Retinal pigment epithelial cell (primary cell): Measurements from ENCODE around the gene GOLGA6C.
"Not testable (repeated sequence)": the region's sequence is repeated elsewhere in the genome, so short reads cannot be mapped to it uniquely, and the experiment has no call there.

Experiments
- DNase-seq: peaks from one replicate; pipeline ENCODE4 v3.0.0-alpha.2; 2010; ENCODE audit warnings: low read depth
- H3K4me3 ChIP-seq: 2 replicates; pipeline ENCODE4 v1.5.1; 2011; ENCODE audit warnings: mild to moderate bottlenecking, low read length, control low read depth, moderate library complexity
- TF ChIP-seq, protein P1 (sequence below): conservative IDR thresholded peaks from 2 replicates; pipeline ENCODE4 v1.5.1; 2011; ENCODE audit warnings: low read depth, low read length, control low read depth, inconsistent platforms

GOLGA6C gene

DNA sequence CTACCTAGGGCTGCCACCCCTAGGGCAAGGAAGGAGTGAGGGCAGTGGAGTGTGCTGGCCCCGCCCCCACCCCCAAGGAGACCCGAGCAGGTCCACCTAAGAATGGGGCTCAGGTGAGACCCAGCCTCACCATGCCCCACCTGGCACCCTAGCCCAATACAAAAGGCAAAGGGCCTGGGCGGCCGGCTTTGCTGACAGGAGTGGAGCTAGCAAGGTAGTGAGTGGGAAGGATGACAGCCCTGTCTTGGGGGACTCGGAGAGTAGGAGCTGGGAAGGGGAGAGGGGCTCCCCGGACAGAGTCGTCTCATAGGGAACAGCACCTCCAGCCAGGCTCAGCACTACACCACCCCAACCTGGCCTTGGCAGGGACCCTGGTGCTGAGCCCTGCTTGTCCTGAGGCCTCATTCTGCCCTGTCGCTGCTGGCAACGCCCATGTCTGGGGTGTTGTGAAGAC is 44.3 kb upstream of the GOLGA6C start:
- TF ChIP-seq, protein P1, sequence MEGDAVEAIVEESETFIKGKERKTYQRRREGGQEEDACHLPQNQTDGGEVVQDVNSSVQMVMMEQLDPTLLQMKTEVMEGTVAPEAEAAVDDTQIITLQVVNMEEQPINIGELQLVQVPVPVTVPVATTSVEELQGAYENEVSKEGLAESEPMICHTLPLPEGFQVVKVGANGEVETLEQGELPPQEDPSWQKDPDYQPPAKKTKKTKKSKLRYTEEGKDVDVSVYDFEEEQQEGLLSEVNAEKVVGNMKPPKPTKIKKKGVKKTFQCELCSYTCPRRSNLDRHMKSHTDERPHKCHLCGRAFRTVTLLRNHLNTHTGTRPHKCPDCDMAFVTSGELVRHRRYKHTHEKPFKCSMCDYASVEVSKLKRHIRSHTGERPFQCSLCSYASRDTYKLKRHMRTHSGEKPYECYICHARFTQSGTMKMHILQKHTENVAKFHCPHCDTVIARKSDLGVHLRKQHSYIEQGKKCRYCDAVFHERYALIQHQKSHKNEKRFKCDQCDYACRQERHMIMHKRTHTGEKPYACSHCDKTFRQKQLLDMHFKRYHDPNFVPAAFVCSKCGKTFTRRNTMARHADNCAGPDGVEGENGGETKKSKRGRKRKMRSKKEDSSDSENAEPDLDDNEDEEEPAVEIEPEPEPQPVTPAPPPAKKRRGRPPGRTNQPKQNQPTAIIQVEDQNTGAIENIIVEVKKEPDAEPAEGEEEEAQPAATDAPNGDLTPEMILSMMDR, result no peak
- DNase-seq, result no peak
- no peak overlapping the region for H3K4me3 ChIP-seq

DNA sequence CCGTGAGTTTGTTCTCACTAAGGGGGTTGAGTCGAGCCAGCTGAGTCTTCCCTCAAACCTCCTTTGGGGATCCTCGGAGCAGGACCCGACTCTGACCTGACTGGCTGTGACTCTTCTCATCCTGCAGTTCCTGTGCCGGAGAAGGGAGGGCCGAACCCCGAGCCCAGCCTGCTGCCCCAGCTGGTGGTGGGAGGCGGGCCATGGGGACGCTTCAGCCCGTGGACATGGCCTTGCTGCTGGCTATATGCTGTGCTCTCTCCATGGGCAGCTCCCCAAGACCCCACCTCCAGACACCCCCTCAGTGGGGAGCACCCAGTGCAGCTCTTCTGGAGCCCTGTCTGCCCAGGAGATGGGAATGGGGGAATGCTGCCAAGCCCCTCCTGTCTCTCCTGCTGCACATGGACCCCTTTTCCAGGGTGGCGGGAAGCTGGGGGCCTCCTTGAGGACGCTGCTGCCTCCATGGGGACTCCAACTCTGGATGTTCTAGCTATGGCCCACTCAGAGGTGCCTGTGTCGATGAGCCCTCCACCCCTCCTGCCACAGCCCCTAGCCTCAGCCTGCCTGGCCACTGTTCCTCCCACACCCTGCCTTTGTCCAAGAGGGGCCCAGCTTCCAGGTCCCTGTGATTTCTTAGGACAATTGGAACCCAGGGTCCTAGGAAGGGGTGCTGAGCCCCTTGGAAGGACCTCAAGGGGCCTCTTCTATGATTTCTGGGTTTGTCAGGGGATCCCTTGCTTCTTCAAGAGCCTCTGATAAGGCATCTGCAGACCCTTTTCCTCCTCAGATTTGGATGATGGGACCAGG is 43.6 kb upstream of the GOLGA6C start:
- no peak for DNase-seq
- H3K4me3 ChIP-seq, result no peak overlapping the region
- TF ChIP-seq, protein P1, result no peak

DNA sequence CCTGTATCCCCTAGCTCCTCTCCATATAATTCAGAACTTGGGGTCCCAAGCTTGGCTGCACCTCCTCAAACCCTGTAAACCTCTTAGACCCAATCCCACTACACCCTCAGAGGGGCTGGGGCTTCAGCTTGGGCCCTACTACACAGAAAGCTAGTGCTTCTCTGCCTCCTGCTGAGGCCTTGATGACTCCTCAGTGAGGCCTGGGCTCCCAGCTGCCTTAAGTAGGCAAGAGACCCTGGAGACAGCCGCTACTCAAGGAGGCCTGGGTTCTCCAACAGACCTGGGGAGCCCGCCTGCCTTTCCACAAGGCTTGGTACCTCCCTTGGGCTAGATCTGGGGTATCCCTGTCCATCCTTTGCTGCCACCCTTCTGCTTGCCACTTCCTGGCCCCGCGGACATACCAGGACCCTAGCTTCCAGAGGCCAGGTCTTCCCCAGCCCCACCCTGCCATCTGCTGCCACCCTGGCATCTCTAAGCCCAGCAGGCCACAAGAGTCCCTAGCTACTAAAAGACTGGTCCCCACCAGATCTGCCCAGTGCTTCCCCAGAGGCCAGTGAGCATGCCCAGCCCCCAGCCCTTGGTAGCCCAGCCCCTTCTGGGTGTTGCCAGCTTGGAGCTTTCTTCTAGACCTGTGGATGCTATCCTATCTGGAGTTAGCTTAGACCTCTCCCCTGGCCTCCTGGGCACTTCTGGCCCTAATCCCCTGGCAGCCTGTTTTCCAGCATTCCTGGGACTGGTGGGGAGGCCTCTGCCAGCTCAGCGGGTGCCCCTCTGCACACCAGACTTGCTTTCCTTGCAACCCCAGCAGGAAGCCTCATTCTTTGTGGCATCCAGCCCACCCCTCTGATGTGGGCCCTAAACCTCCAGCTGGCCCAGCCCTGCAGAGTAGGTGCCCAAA is 42.8 kb upstream of the GOLGA6C start:
- H3K4me3 ChIP-seq, result no peak overlapping the region
- TF ChIP-seq, protein P1, result no peak
- no peak for DNase-seq

DNA sequence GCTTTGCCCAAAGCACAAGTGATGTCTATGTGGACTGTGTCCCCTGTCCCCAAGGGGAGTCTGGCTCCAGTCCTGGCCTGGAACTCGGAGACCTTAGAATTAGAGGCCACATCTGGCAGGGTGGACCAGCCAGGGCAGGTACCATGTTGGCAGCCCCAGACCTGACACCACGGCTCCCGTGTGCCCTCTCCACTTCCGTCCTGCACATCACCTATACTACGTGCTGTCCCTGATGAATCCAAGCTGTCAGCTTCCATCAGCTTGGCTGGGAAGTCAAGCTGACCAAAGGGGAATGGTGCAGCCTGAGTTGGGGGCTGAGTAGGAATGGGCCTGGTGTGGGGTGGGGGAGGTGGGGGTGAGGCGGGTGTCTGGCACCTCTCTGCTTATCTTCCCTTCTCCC is 41.1 kb upstream of the GOLGA6C start:
- DNase-seq, result no peak
- TF ChIP-seq, protein P1, result no peak
- no peak overlapping the region for H3K4me3 ChIP-seq

DNA sequence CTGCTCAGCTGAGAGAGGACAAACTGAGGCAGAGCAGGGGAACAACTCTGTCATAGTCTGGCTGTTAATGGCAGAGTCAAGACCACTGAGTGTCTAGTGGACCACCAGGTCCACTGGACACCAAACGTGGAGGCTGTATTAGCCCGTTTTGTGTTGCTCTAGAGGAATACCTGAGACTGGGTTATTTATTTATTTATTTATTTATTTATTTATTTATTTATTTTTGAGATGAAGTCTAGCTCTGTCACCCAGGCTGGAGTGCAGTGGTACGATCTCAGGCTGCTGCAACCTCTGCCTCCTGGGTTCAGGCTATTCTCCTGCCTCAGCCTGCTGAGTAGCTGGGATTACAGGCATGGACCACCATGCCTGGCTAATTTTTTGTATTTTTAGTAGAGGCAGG is 40.6 kb upstream of the GOLGA6C start:
- not testable (repeated sequence) for H3K4me3 ChIP-seq, DNase-seq

DNA sequence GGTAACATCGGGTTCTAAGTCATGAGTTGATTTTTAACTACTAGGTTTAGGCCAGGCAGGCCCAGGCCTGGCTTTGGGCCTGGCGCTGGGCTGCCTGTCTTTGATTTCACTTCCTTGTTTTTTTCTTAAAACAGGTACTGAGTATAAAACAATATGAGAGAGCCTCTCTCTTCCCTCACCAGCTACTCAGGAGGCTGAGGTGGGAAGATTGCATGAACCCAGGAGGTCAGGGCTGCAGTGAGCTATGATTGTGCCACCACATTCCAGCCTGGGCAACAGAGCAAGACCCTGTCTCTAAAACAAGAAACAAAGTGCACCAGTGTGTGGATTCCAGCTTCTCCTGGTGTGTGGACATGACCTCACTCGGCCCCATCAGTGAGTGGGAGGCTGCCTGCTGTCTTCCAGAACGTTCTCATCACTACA is 38.6 kb upstream of the GOLGA6C start:
- H3K4me3 ChIP-seq, DNase-seq: not testable (repeated sequence)

DNA sequence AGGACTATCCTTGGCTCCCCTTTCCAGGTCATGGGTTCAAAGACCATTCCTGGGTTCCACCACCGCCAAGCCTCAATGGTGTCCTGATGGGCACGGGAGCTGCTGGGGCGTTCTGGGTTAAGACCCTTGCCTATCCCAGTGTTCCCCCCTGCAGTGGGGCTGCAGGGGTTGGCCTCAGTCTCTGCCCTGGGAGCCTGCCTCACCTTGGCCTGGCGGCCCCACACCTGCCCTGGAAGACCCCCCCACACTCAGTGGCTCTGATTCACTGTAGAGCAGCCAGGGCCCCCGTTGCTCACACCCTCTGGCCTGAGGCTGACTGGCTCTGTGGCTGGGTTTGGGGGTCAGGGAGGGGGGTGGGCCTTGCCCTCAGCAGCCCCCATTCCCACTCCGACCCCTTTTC is 34.4 kb upstream of the GOLGA6C start:
- no peak overlapping the region for H3K4me3 ChIP-seq
- TF ChIP-seq, protein P1, result no peak
- DNase-seq, result no peak

DNA sequence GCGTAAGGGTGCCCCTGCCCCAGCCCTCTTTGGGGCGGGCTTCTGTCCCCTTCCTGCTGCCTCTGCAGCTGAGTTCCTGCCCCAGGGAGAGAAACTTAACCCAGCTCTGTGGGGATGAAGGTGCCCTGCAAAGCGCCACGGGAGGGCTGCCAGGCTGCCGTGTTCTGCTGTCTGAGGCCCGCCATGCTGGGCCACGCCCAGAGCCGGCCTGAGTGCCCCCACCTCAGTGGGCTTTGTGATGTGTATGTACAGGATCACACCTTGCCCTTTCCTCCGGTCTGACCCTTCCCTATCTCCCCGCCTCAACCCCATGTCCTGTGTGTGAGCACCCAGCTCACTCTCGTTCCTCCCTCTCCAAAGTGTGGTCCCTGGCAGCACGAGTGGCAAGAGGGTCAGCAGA is 33.9 kb upstream of the GOLGA6C start:
- TF ChIP-seq, protein P1, result no peak
- H3K4me3 ChIP-seq, result no peak overlapping the region
- DNase-seq, result no peak

DNA sequence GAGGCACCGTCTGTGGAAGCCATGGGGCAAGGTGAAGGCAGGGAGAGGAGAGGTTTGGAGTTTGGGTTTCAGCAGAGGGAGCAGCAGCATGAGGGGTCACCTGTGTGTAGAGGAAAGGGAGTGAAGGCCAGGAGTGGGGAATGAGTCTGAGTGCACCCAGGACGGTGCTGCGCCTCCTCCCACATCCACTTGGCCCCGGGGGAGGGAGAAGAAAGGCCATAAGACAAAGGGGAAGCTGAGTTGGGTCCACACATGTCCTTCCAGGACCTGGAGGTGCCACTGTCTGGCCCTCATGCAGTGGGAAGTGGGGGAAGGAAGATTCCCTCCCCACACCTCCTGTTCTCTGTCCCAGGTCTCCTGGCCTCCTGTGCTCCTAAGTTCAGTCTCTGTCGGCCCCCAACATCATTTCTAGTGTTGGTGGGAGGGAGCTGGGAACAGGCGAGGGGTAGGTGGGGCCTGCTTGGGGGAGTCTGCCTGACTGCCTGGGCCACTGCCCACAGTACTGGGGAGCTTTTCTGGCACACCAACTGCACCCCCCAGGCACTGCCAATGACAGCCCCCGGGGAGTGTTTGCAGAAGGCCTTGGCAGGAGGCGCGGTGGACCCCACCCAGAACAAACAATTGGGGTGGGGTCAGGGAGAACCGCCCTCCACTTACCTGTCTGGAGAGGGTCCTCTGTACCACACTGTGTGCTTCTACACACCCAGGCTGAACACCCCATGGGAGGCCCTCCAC is 32.9 kb upstream of the GOLGA6C start:
- H3K4me3 ChIP-seq, DNase-seq: not testable (repeated sequence)
